Endothelial cell of umbilical vein (primary cell): ENCODE data around the gene COL19A1. TPM values are rescaled to one million over a fixed set of nuclear protein-coding genes. Genes with fewer than 3 reads are reported as not detected.
A peak's percentile ranks its signal among the peaks of the same experiment; 100 is the strongest.

Experiments
- BruUV-seq: library from RNA; stranded (reverse); fragments of 400-500 nt; replicated peaks from 2 replicates; lab custom pipeline; 2021; lab: Mats Ljungman, UMichigan
- CTCF ChIA-PET: fragments of 300-600, 350-600 bp; sonication (Branson Sonifier 250); formaldehyde crosslinking; loops from one replicate; lab custom pipeline; 2021; ENCODE audit warnings: antibody characterized with exemption, inconsistent platforms; lab: Charles Lee
- POLR2A ChIA-PET: fragments of 300-600, 350-600 bp; sonication (Branson Sonifier 250); formaldehyde crosslinking; loops from one replicate; lab custom pipeline; 2021; ENCODE audit warnings: antibody characterized with exemption, inconsistent platforms; lab: Charles Lee
- DNase-seq: peaks from one replicate; pipeline ENCODE4 v3.0.0-alpha.2; 2011; ENCODE audit warnings: low read depth, low spot score
- FAIRE-seq: peaks from 2 replicates; lab custom pipeline; 2011; peaks lifted over from hg19 to GRCh38; lab: Jason Lieb, UNC
- H2AFZ ChIP-seq: 2 replicates; pipeline ENCODE4 v1.6.0; 2012; ENCODE audit warnings: low read depth, low read length, control low read depth, inconsistent platforms
- H3K27ac ChIP-seq: 2 replicates; pipeline ENCODE4 v1.5.1; 2011; ENCODE audit warnings: low read depth, mild to moderate bottlenecking, control low read depth, low read length, moderate library complexity; ENCODE audit not compliant: insufficient read depth
- H3K27me3 ChIP-seq, 2 experiments: 2 replicates each; pipeline versions ENCODE4 v1.6.0 to v1.6.1; 2011; ENCODE audit warnings: low read length in 2 of 2, mixed read lengths in 1 of 2; ENCODE audit not compliant: control insufficient read depth in 2 of 2, insufficient read depth in 2 of 2
- H3K36me3 ChIP-seq, 2 experiments: 2 replicates in 1 of 2; 3 replicates in 1 of 2; pipeline ENCODE4 v1.5.1; 2011; ENCODE audit warnings: low read length in 2 of 2, mild to moderate bottlenecking in 1 of 2, moderate library complexity in 1 of 2; ENCODE audit not compliant: control insufficient read depth in 2 of 2, insufficient read depth in 2 of 2; ENCODE audit errors: extremely low read depth in 1 of 2
- H3K4me1 ChIP-seq: 3 replicates; pipeline ENCODE4 v1.5.1; 2011; ENCODE audit warnings: mild to moderate bottlenecking, low read length; ENCODE audit not compliant: control insufficient read depth, insufficient read depth; ENCODE audit errors: extremely low read depth
- H3K4me2 ChIP-seq: 2 replicates; pipeline ENCODE4 v1.6.1; 2011; ENCODE audit warnings: low read length, control low read depth, mixed read lengths; ENCODE audit not compliant: insufficient read depth
- H3K4me3 ChIP-seq, 3 experiments: fragments of 200-600 bp in 1 of 3; sonication (generic), shearing (Covaris generic) in 1 of 3; replicated peaks in 1 of 3; 2 replicates each; pipeline ENCODE4 v1.5.1; 2011 to 2016; ENCODE audit warnings: control low read depth in 3 of 3, low read length in 3 of 3, mild to moderate bottlenecking in 2 of 3, inconsistent platforms in 1 of 3, low read depth in 1 of 3, moderate library complexity in 1 of 3; ENCODE audit not compliant: insufficient read depth in 1 of 3
- H3K79me2 ChIP-seq: 2 replicates; pipeline ENCODE4 v1.6.0; 2012; ENCODE audit warnings: low read length, inconsistent platforms; ENCODE audit not compliant: control insufficient read depth, insufficient read depth
- H3K9ac ChIP-seq: replicated peaks from 2 replicates; pipeline ENCODE3; 2011; ENCODE audit warnings: low read length, control low read depth; ENCODE audit not compliant: insufficient read depth; ENCODE audit errors: extremely low read depth
- H3K9me1 ChIP-seq: replicated peaks from 3 replicates; pipeline ENCODE4 v1.6.0; 2011; ENCODE audit warnings: mild to moderate bottlenecking, low read length; ENCODE audit not compliant: control insufficient read depth, insufficient read depth; ENCODE audit errors: extremely low read depth
- H3K9me3 ChIP-seq: replicated peaks from 2 replicates; pipeline ENCODE4 v1.5.1; 2012; ENCODE audit warnings: low read length, inconsistent platforms; ENCODE audit not compliant: control insufficient read depth, insufficient read depth
- H4K20me1 ChIP-seq: replicated peaks from 2 replicates; pipeline ENCODE3; 2011; ENCODE audit warnings: mild to moderate bottlenecking, low read length; ENCODE audit not compliant: control insufficient read depth, insufficient read depth; ENCODE audit errors: extremely low read depth
- CTCF ChIP-seq, 2 donors: IDR thresholded peaks; 1 replicate in 1 of 2; 2 replicates in 1 of 2; pipeline ENCODE4 v1.5.1; 2011; ENCODE audit warnings: low read length in 2 of 2, mild to moderate bottlenecking in 2 of 2, moderate library complexity in 2 of 2, control low read depth in 1 of 2, inconsistent platforms in 1 of 2, low read depth in 1 of 2; ENCODE audit not compliant: insufficient read depth in 1 of 2; ENCODE audit errors: extremely low read depth in 1 of 2
- EZH2 ChIP-seq: IDR thresholded peaks from 2 replicates; pipeline ENCODE4 v1.6.1; 2012; ENCODE audit warnings: borderline replicate concordance, low read depth, mild to moderate bottlenecking, moderate library complexity, low read length, inconsistent platforms; ENCODE audit not compliant: severe bottlenecking
- FOS ChIP-seq: IDR thresholded peaks from 2 replicates; pipeline ENCODE4 v1.6.1; 2011; ENCODE audit warnings: mild to moderate bottlenecking, low read length, moderate library complexity, borderline replicate concordance; ENCODE audit not compliant: insufficient read depth
- GATA2 ChIP-seq: IDR thresholded peaks from 2 replicates; pipeline ENCODE4 v1.7.0; 2011; ENCODE audit warnings: low read depth, mild to moderate bottlenecking, moderate library complexity, mixed read lengths, low read length; ENCODE audit not compliant: insufficient read length, insufficient read depth
- JUN ChIP-seq: IDR thresholded peaks from 2 replicates; pipeline ENCODE4 v1.6.1; 2011; ENCODE audit warnings: borderline replicate concordance, low read depth; ENCODE audit not compliant: insufficient read length, insufficient read depth
- MYC ChIP-seq: IDR thresholded peaks from one replicate; pipeline ENCODE4 v1.6.1; 2011; ENCODE audit warnings: mild to moderate bottlenecking, low read depth, low read length
- POLR2A ChIP-seq: IDR thresholded peaks from 2 replicates; pipeline ENCODE4 v1.6.1; 2012; ENCODE audit warnings: low read depth, mild to moderate bottlenecking, control low read depth, low read length
- POLR2AphosphoS5 ChIP-seq: IDR thresholded peaks from 2 replicates; pipeline ENCODE4 v1.6.1; 2012; ENCODE audit warnings: low read depth, mild to moderate bottlenecking, control low read depth, low read length, moderate library complexity; ENCODE audit not compliant: insufficient read depth
- dilution Hi-C: fragments of 300-500 bp; cut with MboI; formaldehyde crosslinking; loops from one replicate; pipeline ENCODE4 v1.15.0; 2019; ENCODE audit warnings: low sequenced_read_pairs; ENCODE audit not compliant: extremely low pct_ligation_motif_present
- intact Hi-C: fragments of 100-400 bp; cut with micrococcal nuclease; formaldehyde crosslinking; loops from one replicate; pipeline ENCODE4 v1.10.0; 2022
- polyA plus RNA-seq, 4 experiments: library from polyadenylated mRNA; depleted of rRNA in 3 of 4; stranded (reverse) in 3 of 4; unstranded in 1 of 4; fragments of >200 nt; gene quantifications; 2 replicates each; pipeline versions ENCODE4 v1.2.1 to v1.2.3, GENCODE V29; 2011 to 2012; ENCODE audit warnings: missing spikeins in 1 of 4
- total RNA-seq: library from RNA; stranded (reverse); gene quantifications from 2 replicates; pipeline ENCODE4 v1.2.3, GENCODE V29; 2021
- TF ChIP-seq, protein P1 (sequence below): IDR thresholded peaks from 2 replicates; pipeline ENCODE4 v1.6.1; 2011; ENCODE audit not compliant: insufficient read depth, insufficient read length

The COL19A1 gene
- total and polyA plus RNA-seq, 2 donors (not counting 3 experiments of a cell fraction or from before 2014, with no cell fraction given), result not detected

GRCh38 chr6:69843189-69843588 lies 23.2 kb upstream of the COL19A1 start:
- no peaks in the 10 kb centered on the region for H3K9me3 ChIP-seq
- H2AFZ ChIP-seq, result no peak overlapping the region
- TF ChIP-seq, protein P1, sequence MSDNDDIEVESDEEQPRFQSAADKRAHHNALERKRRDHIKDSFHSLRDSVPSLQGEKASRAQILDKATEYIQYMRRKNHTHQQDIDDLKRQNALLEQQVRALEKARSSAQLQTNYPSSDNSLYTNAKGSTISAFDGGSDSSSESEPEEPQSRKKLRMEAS, result no peak
- TF ChIP-seq POLR2A, result no peak
- no peak for TF ChIP-seq FOS
- no peaks in the 10 kb centered on the region for H3K27me3 ChIP-seq
- intact Hi-C loops (no loop called here), dilution Hi-C loops (no loop called here)
- no peaks in the 10 kb centered on the region for H3K4me1 ChIP-seq
- no peaks in the 10 kb centered on the region for H3K9me1 ChIP-seq
- FAIRE-seq, result peak; percentile 38
- no peak overlapping the region for H3K4me3 ChIP-seq
- H3K4me2 ChIP-seq, result no peak overlapping the region
- no peaks in the 10 kb centered on the region for H3K36me3 ChIP-seq
- H3K9ac ChIP-seq, result no peak overlapping the region
- DNase-seq, result no peak
- POLR2A ChIA-PET, result no interaction called here
- H3K27ac ChIP-seq, result no peak overlapping the region
- H4K20me1 ChIP-seq, result no peaks in the 10 kb centered on the region
- BruUV-seq, result no TSS peak
- no peaks in the 10 kb centered on the region for H3K79me2 ChIP-seq
- CTCF ChIA-PET, result no interaction called here

DNA sequence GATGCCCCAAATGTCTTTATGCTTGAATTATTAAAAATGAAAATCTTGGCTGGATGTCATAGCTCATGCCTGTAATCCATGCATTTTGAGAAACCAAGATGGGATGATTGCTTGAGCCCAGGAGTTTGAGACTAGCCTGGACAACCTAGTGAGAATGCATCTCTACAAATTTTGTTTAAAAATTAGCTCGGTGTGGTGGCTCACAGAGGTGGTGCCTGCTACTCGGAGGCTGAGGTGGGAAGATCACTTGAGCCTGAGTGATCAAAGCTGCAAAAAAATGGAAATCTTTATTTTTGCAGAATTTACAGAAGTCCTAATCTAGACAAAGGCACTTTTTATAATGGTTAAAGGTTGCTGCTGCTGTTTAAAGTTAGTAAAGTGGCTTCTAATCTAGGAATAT lies 20.0 kb upstream of the COL19A1 start:
- ChIA-PET CTCF (no interaction called here), POLR2A (no interaction called here)
- no peak overlapping the region for H2AFZ ChIP-seq
- dilution Hi-C loops (no loop called here), intact Hi-C loops (no loop called here)
- no peak overlapping the region for H3K27ac ChIP-seq
- H3K9me1 ChIP-seq, result no peaks in the 10 kb centered on the region
- H3K27me3 ChIP-seq, result no peaks in the 10 kb centered on the region
- no peak for DNase-seq
- TF ChIP-seq EZH2 (no peak), GATA2 (no peak), CTCF (IDR thresholded peaks at IDR 0.05; ENCODE audit: extremely low read depth in 1 of 2, insufficient read depth in 1 of 2, low read depth in 1 of 2, low read length in 2 of 2) (no peak), POLR2AphosphoS5 (no peak), MYC (no peak), JUN (no peak), FOS (no peak), POLR2A (no peak)
- no peaks in the 10 kb centered on the region for H3K9me3 ChIP-seq
- no peaks in the 10 kb centered on the region for H3K79me2 ChIP-seq
- BruUV-seq, result no TSS peak
- no peaks in the 10 kb centered on the region for H3K4me1 ChIP-seq
- no peaks in the 10 kb centered on the region for H4K20me1 ChIP-seq
- H3K4me3 ChIP-seq, result no peak overlapping the region
- FAIRE-seq, result no peak
- no peak overlapping the region for H3K9ac ChIP-seq
- H3K4me2 ChIP-seq, result no peak overlapping the region
- no peaks in the 10 kb centered on the region for H3K36me3 ChIP-seq
